ENCODE results near the gene CLOCK. TPM values are rescaled to one million over a fixed set of nuclear protein-coding genes. Genes with fewer than 3 reads are reported as not detected.

Gene CLOCK
- total RNA-seq, 1 donor from 2014 or later: 22.1 TPM

- no peak for DNase-seq (ENCODE audit: low spot score)
Observed at GRCh38 chr4:55416176-55416575, 130.5 kb downstream of the CLOCK start.

DNA sequence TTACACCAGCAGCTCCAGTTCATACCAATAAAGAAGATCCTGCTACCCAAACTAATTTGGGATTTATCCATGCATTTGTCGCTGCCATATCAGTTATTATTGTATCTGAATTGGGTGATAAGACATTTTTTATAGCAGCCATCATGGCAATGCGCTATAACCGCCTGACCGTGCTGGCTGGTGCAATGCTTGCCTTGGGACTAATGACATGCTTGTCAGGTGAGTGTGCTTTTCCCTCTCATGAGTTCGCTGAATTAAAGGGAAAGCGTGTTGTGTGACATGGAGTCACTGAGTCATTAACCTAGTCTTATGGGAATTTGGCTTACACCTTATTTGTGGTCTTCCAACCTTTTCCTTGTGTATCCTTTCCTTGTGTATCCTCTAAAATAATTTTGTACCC lies 135.1 kb downstream of the CLOCK start:
- no peak for DNase-seq (ENCODE audit: low spot score)

DNA sequence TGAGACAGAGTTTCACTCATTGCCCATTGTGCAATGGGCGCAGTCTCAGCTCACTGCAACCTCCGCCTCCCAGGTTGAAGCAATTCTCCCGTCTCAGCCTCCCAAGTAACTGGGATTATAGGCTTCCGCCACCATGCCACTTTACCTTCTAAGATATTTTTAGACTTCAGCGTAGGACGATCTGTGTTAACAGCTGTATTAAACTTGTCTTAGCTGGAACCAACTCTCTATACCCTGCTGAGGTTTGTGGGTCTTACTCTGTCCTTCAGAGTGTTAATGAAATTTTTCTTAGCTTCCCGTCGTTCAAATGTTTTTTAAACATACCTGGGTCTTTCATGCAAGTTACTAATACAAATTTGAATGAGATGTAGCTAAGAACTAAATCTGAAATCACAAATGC lies 136.3 kb downstream of the CLOCK start:
- DNase-seq (ENCODE audit: low spot score): no peak

DNA sequence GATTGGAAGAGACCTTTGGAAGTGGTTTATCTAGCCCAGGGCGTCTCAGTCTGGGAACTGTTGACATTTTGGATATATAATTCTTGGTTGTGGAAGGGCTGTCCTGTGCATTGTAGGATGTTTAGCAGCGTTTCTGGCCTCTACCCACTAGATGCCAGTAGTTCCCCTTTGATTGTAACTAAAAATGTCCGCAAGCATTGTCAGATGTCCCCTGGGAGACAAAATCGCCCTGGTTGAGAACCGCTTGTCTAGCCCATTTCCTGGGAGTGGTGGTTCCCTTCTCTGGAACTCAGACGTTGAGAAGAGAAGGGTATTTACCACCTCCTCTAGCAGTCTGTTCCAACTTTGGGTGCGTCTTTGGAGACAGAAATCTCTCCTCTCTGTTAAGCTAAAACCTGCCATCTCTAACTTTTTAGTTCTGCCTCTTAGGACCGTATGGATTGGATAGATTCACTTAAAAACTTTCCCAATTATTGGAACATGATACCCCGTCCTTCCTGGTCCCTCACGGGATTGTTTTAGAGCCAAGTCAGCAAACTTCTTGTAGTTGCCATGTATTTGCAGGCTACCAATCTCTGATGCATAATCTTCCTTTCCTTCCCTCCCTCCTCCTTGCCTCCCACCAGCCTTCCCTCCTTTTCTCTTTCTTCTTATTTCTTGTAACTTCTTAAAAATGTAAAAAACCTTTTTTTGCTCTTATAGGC lies 137.1 kb downstream of the CLOCK start:
- DNase-seq (ENCODE audit: low spot score): no peak

GRCh38 chr4:55407764-55408163 lies 138.9 kb downstream of the CLOCK start:
- DNase-seq (ENCODE audit: low spot score): no peak

GRCh38 chr4:55407119-55407518 lies 139.6 kb downstream of the CLOCK start:
- no peak for DNase-seq (ENCODE audit: low spot score)

DNA sequence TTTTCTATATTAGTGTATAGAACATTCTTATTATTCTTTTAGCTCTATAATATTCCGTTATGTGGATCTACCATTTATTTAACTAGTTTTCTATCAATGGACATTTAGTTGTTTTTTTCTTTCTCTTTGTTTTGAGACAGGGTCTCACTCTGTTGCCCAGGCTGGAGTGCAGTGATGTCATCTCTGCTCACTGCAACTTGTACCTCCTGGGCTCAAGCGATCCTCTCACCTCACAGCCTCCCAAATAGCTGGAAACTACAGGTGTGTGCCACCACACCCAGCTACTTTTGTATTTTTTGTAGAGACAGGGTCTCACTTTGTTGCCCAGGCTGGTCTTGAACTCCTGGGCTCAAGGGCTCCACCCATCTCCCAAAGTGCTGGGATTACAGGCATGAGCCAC lies 140.2 kb downstream of the CLOCK start:
- no peak for DNase-seq (ENCODE audit: low spot score)

DNA sequence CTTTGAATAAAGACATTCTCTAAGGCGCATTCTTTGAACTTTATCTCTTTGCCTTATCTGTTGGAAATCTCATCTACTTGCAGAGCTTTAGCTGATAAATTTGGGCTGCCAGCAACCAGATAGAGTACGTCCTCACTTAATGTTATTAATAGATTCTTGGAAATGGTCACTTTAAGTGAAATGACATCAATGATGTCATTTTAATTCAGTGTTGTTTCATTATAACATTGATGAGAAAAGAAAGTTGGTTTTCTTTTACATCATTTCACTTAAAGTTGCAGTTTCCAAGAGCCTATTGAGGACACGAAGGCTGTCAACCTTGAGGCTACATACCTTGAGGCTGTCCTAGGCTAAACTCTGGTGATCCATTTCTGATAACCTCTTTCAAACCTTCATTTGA lies 141.6 kb downstream of the CLOCK start:
- no peak for DNase-seq (ENCODE audit: low spot score)

GRCh38 chr4:55399581-55399980 lies 147.1 kb downstream of the CLOCK start:
- DNase-seq (ENCODE audit: low spot score): no peak

DNA sequence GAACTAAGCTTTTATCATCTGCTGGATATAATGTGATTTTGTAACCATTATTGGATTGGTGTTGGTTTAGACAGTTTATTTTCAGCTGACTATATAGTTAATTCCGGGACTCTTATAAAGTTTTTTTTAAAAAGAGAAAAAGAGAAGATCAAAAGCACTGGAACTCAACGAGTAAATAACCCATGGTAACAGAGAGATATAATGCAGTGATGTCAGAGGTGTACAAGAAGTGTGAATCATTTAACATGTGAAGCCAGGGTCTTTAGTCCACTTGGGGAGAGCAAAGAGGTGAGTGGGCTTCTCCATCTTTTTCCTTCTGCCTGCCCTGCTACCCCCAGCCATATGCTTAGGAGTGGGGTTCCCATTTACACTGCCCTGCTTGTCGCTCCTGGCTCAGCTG lies 147.7 kb downstream of the CLOCK start:
- no peak for DNase-seq (ENCODE audit: low spot score)

GRCh38 chr4:55398461-55398860 lies 148.2 kb downstream of the CLOCK start:
- no peak for DNase-seq (ENCODE audit: low spot score)

DNA sequence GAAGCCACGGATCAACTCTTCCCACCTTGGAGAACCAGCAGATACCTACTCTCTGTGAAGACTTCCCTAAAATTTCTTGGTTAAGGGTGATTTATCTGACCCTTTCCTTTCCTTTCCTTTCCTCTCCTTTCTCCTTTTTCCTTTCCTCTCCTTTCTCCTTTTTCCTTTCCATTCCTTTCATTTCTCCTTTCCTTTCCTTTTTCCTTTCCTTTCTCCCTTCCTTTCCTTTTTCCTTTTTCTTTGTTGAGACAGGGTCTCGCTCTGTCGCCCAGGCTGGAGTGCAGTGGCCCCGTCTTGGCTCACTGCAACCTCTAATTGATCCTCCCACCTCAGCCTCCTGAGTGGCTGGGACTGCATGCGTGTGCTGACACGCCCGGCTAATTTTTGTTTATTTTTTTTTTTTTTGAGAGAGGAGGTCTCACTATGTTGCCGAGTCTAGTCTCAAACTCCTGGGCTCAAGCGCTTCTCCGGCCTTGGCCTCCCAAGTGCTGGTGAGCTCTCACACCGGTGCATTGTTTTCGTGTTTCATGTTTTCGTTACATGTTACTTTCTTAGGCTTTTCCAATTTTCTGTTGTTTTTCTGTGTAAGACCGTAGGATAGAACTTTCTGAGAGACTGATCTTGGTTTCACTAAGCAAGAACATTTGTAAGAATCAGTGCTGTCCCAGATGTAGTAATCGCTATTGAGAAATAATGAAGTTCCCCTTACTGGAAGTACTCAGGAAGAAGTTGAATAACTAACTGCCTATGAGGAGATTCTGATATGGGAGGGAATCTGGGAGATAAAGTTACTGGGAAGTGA lies 149.0 kb downstream of the CLOCK start:
- no peak for DNase-seq (ENCODE audit: low spot score)

DNA sequence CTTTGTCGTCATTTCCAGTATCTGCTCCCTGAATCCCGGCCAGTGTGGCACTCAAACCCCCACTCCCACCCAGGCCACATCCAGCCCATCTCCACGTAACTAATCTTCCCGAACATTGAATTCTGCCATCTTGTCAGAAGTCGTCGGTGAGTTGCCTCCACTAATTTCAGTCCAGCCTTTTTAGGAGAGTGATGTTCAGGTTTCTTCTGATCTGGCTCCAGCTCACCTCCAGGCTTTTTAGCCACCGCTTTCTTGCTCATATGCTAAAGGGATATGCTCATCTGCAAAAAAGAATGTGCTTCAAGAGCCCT lies 149.6 kb downstream of the CLOCK start:
- DNase-seq (ENCODE audit: low spot score): no peak

DNA sequence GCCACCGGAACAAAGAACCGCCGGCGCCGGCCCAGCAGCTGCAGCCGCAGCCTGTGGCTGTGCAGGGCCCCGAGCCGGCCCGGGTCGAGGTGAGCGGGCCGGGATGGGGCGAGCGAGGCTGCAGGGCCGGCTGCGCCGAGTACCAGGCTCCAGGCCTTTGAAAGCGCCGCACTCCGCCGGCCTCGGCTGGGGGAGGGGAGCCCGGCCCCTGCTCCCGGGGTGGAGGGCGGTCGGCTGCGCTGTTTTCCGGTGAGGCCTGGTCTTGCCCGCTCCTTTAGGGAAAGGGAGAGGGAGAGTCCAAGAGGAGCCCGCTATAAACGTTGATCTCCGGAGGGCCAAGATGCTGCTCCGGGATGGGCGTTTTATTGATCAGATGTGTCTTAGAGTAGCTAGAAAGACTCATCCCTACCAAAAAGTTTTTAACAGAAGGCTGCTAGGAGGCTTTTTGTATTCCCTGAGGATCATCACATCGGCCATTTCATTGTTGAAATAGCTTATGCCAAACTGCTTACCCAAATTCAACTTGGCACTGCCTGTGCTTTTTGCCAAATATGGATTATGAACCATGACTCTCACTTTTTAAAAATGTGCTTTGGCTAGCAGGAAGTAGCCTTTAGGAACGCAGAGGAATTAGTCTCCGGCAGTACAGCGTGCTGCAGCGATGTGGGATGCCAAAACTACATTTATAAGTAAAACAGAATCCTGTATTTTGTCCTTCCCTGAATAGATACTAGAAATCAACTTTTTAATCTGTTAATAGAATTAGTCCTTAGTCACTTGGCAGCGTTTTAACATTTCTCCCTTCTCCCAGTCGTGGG lies 150.2 kb downstream of the CLOCK start:
- DNase-seq (ENCODE audit: low spot score): peak; percentile 34

- peak; percentile 93 for DNase-seq (ENCODE audit: low spot score)
Observed at GRCh38 chr4:55395529-55396307, 151.0 kb downstream of the CLOCK start, which contains the start of gene TMEM165. Gene TMEM165, plus strand, starts transcription at chr4:55395957. Its CDS starts 233 bp downstream, at chr4:55396190.

DNA sequence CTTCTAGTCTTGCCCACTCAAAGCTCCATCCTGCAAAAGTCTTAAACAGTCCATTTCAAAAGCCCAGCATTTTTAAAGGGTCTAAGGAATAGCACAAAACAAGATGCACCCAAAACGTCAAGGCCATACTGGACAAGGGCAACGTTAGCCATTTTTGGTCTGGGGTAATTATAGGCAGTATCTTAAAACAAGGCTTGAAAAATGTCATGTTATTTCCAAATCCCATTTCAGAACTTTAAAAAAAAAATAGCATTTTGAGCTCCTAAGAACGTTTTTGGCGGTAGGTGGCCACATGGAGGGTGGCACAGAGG lies 151.5 kb downstream of the CLOCK start:
- DNase-seq (ENCODE audit: low spot score): no peak

GRCh38 chr4:55393461-55394320 lies 153.0 kb downstream of the CLOCK start:
- no peak for DNase-seq (ENCODE audit: low spot score)

GRCh38 chr4:55386840-55387239 lies 159.9 kb downstream of the CLOCK start:
- no peak for DNase-seq (ENCODE audit: low spot score)

GRCh38 chr4:55386073-55386472 lies 160.6 kb downstream of the CLOCK start:
- DNase-seq (ENCODE audit: low spot score): no peak

GRCh38 chr4:55385201-55385649 lies 161.5 kb downstream of the CLOCK start:
- DNase-seq (ENCODE audit: low spot score): no peak

GRCh38 chr4:55382488-55383003 lies 164.2 kb downstream of the CLOCK start:
- DNase-seq (ENCODE audit: low spot score): no peak
